Heart left ventricle (tissue), 13 donors: ENCODE results near the gene CNR2.

Source experiments
- POLR2A ChIP-seq, 2 donors: fragments of 450-650 bp; IDR thresholded peaks; one replicate each; pipeline ENCODE4 v1.6.1; 2017; ENCODE audit warnings: antibody characterized with exemption in 2 of 2, mild to moderate bottlenecking in 2 of 2, moderate library complexity in 2 of 2
- TF ChIP-seq, protein P1 (sequence below), 12 donors: fragments of 200-600 bp; sonication (generic) in 4 of 12; IDR thresholded peaks; one replicate each; pipeline versions ENCODE4 v1.5.0 to v1.8.0; 2018 to 2022; ENCODE audit warnings: antibody characterized with exemption in 12 of 12, mild to moderate bottlenecking in 5 of 12
- donor health status: ischemic (EF 13 %, LVEDD 7.1; RV severe dilation, severe dysfunction).
- donor health status: DM: no; HTN: yes; CAD: no.
- donor health status: DM: no; HTN: no; CAD: no.
- donor health status: ischemic (EF 25% LVEDD 6.9; RV normal size, moderate dysfunction).
- donor health status: ischemic (EF 25% LVEDD 5.7; RV mildly dilated, moderate dysfunction).
- donor health status: ischemic (EF 35%, LVEDD 5.7; RV mildly dilated, moderate dysfunction).
- donor health status: nonischemic (EF 11% LVEDD 7.7; RV severe dilation, severe dysfunction).
- donor health status: DM: yes; HTN: yes; CAD: no.
- donor health status: PGD.
- donor health status: ischemic (EF 29% LVEDD 5.4; RV normal size, mild dysfunction).
- donor health status: nonischemic (EF 23%, LVEDD 6.1; RV moderate dilation, normal function).

DNA sequence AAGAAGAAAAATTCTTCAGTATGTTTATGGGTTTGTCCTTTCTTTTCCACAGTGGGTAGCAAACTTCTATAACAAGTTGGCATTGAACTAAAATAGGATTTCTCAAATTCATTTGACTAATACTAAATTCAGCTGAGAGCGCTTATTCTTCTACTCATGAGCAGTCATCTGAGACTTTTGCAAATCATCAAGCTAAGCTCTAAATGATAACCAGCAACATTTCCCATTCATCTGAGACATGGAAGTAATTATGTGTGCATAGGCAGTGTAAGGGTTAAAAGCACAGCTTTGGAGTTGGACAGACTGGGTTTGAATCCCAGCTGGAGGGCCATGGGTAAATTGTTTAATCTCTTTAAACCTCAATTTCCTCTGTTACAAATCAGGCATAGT, 18.3 kb upstream of the CNR2 start:
- TF ChIP-seq, protein P1, sequence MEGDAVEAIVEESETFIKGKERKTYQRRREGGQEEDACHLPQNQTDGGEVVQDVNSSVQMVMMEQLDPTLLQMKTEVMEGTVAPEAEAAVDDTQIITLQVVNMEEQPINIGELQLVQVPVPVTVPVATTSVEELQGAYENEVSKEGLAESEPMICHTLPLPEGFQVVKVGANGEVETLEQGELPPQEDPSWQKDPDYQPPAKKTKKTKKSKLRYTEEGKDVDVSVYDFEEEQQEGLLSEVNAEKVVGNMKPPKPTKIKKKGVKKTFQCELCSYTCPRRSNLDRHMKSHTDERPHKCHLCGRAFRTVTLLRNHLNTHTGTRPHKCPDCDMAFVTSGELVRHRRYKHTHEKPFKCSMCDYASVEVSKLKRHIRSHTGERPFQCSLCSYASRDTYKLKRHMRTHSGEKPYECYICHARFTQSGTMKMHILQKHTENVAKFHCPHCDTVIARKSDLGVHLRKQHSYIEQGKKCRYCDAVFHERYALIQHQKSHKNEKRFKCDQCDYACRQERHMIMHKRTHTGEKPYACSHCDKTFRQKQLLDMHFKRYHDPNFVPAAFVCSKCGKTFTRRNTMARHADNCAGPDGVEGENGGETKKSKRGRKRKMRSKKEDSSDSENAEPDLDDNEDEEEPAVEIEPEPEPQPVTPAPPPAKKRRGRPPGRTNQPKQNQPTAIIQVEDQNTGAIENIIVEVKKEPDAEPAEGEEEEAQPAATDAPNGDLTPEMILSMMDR (IDR thresholded peaks at IDR 0.05), result no peak
- TF ChIP-seq POLR2A (IDR thresholded peaks at IDR 0.05), result no peak
